ENCODE measurements around the gene SERPINA5.

SERPINA5 gene

GRCh38 chr14:94641632-94641955 is 60.4 kb downstream of the SERPINA5 start:
- in situ Hi-C loops (cut with MboI; ENCODE audit: low sequenced_read_pairs) = no loop called here
